Stimulated activated effector memory CD8-positive, alpha-beta T cell treated with anti-CD3 and anti-CD28 coated beads, Interleukin-12 subunit alpha, Interleukin-12 subunit beta, amount 100 ng/mL, for 72 hours (primary cell): ENCODE measurements around the gene CAMSAP2.
A peak's percentile ranks its signal among the peaks of the same experiment; 100 is the strongest.
"Not testable (repeated sequence)": the region's sequence is repeated elsewhere in the genome, so short reads cannot be mapped to it uniquely, and the experiment has no call there.

Source experiments
- ATAC-seq: fragments of 150-1000 bp; cut with Tn5 transposase; 2 replicates; pipeline ENCODE4 v1.10.0; 2021
- DNase-seq, 2 donors: peaks; one replicate each; pipeline ENCODE4 v3.0.0; 2021 to 2022; ENCODE audit warnings: low spot score in 2 of 2
- H3K27ac Mint-ChIP-seq: one replicate; pipeline ENCODE4 v1.8.0; 2022; ENCODE audit warnings: mild to moderate bottlenecking, mixed read lengths
- H3K36me3 Mint-ChIP-seq: one replicate; pipeline ENCODE4 v1.8.0; 2022; ENCODE audit warnings: mild to moderate bottlenecking, mixed read lengths
- H3K4me1 Mint-ChIP-seq: one replicate; pipeline ENCODE4 v1.8.0; 2022; ENCODE audit warnings: mixed read lengths
- H3K4me3 Mint-ChIP-seq: one replicate; pipeline ENCODE4 v1.8.0; 2022; ENCODE audit warnings: mild to moderate bottlenecking, mixed read lengths
- H3K9me3 Mint-ChIP-seq: one replicate; pipeline ENCODE4 v1.8.0; 2022; ENCODE audit warnings: mixed read lengths

Gene CAMSAP2

GRCh38 chr1:200727257-200727656, 11.4 kb upstream of the CAMSAP2 start:
- no peak for DNase-seq
- H3K9me3 Mint-ChIP-seq = no peaks in the 10 kb centered on the region
- no peak overlapping the region for H3K27ac Mint-ChIP-seq
- H3K36me3 Mint-ChIP-seq = no peaks in the 10 kb centered on the region
- H3K4me3 Mint-ChIP-seq = no peak overlapping the region
- no peak for ATAC-seq
- H3K4me1 Mint-ChIP-seq = no peaks in the 10 kb centered on the region

GRCh38 chr1:200729863-200730262, 8.8 kb upstream of the CAMSAP2 start:
- Mint-ChIP-seq H3K9me3 (no peaks in the 10 kb centered on the region), H3K4me1 (no peaks in the 10 kb centered on the region), H3K36me3 (no peaks in the 10 kb centered on the region), H3K4me3 (no peak overlapping the region), H3K27ac (no peak overlapping the region)
- DNase-seq (no peak), ATAC-seq (no peak)

GRCh38 chr1:200731654-200732332, 6.9 kb upstream of the CAMSAP2 start:
- DNase-seq = no peak
- ATAC-seq = no peak

GRCh38 chr1:200732438-200732837, 6.3 kb upstream of the CAMSAP2 start:
- ATAC-seq (no peak), DNase-seq (no peak)
- Mint-ChIP-seq H3K27ac (no peak overlapping the region), H3K4me3 (no peak overlapping the region), H3K4me1 (no peaks in the 10 kb centered on the region), H3K36me3 (no peaks in the 10 kb centered on the region), H3K9me3 (no peaks in the 10 kb centered on the region)

More at GRCh38 chr1:200731654-200732332, 6.9 kb upstream of the CAMSAP2 start:
- no peaks in the 10 kb centered on the region for H3K36me3 Mint-ChIP-seq
- H3K4me3 Mint-ChIP-seq = no peak overlapping the region
- no peaks in the 10 kb centered on the region for H3K4me1 Mint-ChIP-seq
- no peak overlapping the region for H3K27ac Mint-ChIP-seq
- no peaks in the 10 kb centered on the region for H3K9me3 Mint-ChIP-seq

GRCh38 chr1:200733907-200734306, 4.8 kb upstream of the CAMSAP2 start:
- Mint-ChIP-seq H3K9me3 (no peaks in the 10 kb centered on the region), H3K4me1 (peaks cover 13% of the 10 kb centered on the region), H3K36me3 (peaks cover 4% of the 10 kb centered on the region), H3K4me3 (no peak overlapping the region), H3K27ac (no peak overlapping the region)
- no peak for DNase-seq
- ATAC-seq = peak; percentile 90

- DNase-seq (no peak), ATAC-seq (no peak)
- Mint-ChIP-seq H3K9me3 (no peaks in the 10 kb centered on the region), H3K36me3 (peaks cover 4% of the 10 kb centered on the region), H3K4me1 (peaks cover 21% of the 10 kb centered on the region), H3K27ac (no peak overlapping the region), H3K4me3 (peak overlapping the region; percentile 84)
Measured at GRCh38 chr1:200737647-200738291, 924 bp upstream of the CAMSAP2 start.

GRCh38 chr1:200738949-200739651, 407 bp downstream of the CAMSAP2 start:
- ATAC-seq (peak; percentile 75), DNase-seq (peak; percentile 25 to 70)
- peaks cover 4% of the 10 kb centered on the region for H3K36me3 Mint-ChIP-seq
- peak overlapping the region; percentile 84 for H3K4me3 Mint-ChIP-seq
- H3K27ac Mint-ChIP-seq = peak overlapping the region; percentile 86
- H3K9me3 Mint-ChIP-seq = no peaks in the 10 kb centered on the region
- peaks cover 23% of the 10 kb centered on the region for H3K4me1 Mint-ChIP-seq

- no peak for DNase-seq
- H3K36me3 Mint-ChIP-seq = peaks cover 4% of the 10 kb centered on the region
- no peak for ATAC-seq
- no peaks in the 10 kb centered on the region for H3K9me3 Mint-ChIP-seq
- H3K27ac Mint-ChIP-seq = no peak overlapping the region
- H3K4me3 Mint-ChIP-seq = peak overlapping the region; percentile 84
- H3K4me1 Mint-ChIP-seq = peaks cover 29% of the 10 kb centered on the region
Measured at GRCh38 chr1:200739702-200740570, 1.2 kb downstream of the CAMSAP2 start.

- ATAC-seq (no peak), DNase-seq (no peak)
- peaks cover 29% of the 10 kb centered on the region for H3K4me1 Mint-ChIP-seq
- no peaks in the 10 kb centered on the region for H3K9me3 Mint-ChIP-seq
- H3K27ac Mint-ChIP-seq = no peak overlapping the region
- H3K36me3 Mint-ChIP-seq = peaks cover 4% of the 10 kb centered on the region
- H3K4me3 Mint-ChIP-seq = peak overlapping the region; percentile 84
Measured at GRCh38 chr1:200740571-200741208, 2.0 kb downstream of the CAMSAP2 start.

- Mint-ChIP-seq H3K4me1 (peaks cover 29% of the 10 kb centered on the region), H3K9me3 (no peaks in the 10 kb centered on the region), H3K4me3 (no peak overlapping the region), H3K27ac (no peak overlapping the region), H3K36me3 (peaks cover 4% of the 10 kb centered on the region)
- no peak for DNase-seq
- ATAC-seq = peak; percentile 31
Measured at GRCh38 chr1:200741551-200742207, 3.0 kb downstream of the CAMSAP2 start.

GRCh38 chr1:200744143-200744542, 5.5 kb downstream of the CAMSAP2 start:
- Mint-ChIP-seq H3K9me3 (no peaks in the 10 kb centered on the region), H3K36me3 (no peaks in the 10 kb centered on the region)
- no peak for DNase-seq

GRCh38 chr1:200749090-200749489, 10.4 kb downstream of the CAMSAP2 start:
- DNase-seq (no peak), ATAC-seq (no peak)
- Mint-ChIP-seq H3K9me3 (no peaks in the 10 kb centered on the region), H3K4me3 (no peak overlapping the region), H3K27ac (no peak overlapping the region), H3K36me3 (no peaks in the 10 kb centered on the region), H3K4me1 (peaks cover 12% of the 10 kb centered on the region)

More at GRCh38 chr1:200744143-200744542, 5.5 kb downstream of the CAMSAP2 start:
- peaks cover 16% of the 10 kb centered on the region for H3K4me1 Mint-ChIP-seq
- no peak overlapping the region for H3K27ac Mint-ChIP-seq
- no peak for ATAC-seq
- H3K4me3 Mint-ChIP-seq = no peak overlapping the region

- not testable (repeated sequence) for H3K36me3 Mint-ChIP-seq, H3K4me1 Mint-ChIP-seq, DNase-seq, H3K27ac Mint-ChIP-seq, ATAC-seq, H3K4me3 Mint-ChIP-seq, H3K9me3 Mint-ChIP-seq
Measured at GRCh38 chr1:200750749-200751148, 12.1 kb downstream of the CAMSAP2 start.

GRCh38 chr1:200751717-200752116, 13.0 kb downstream of the CAMSAP2 start:
- peaks cover 6% of the 10 kb centered on the region for H3K4me1 Mint-ChIP-seq
- no peak overlapping the region for H3K4me3 Mint-ChIP-seq
- no peak for DNase-seq
- no peak overlapping the region for H3K27ac Mint-ChIP-seq
- H3K36me3 Mint-ChIP-seq = no peaks in the 10 kb centered on the region
- no peaks in the 10 kb centered on the region for H3K9me3 Mint-ChIP-seq
- peak; percentile 89 for ATAC-seq
